ENCODE data around the gene KRTAP5-11. TPM values are rescaled to one million over a fixed set of nuclear protein-coding genes. Genes with fewer than 3 reads are reported as not detected.
"Not testable (repeated sequence)": the region's sequence is repeated elsewhere in the genome, so short reads cannot be mapped to it uniquely, and the experiment has no call there.

KRTAP5-11 gene
- total and polyA plus RNA-seq, 7 experiments from 2014 or later = not detected

GRCh38 chr11:71614366-71614917, 31.8 kb upstream of the KRTAP5-11 start:
- H3K9me3 Mint-ChIP-seq; H3K27me3 ChIP-seq (ENCODE audit: control insufficient read depth in 2 of 2, insufficient read depth in 2 of 2, low read length in 2 of 2); ATAC-seq; H3K4me3 ChIP-seq (ENCODE audit: low read length); CTCF ChIA-PET; H3K27ac ChIP-seq (ENCODE audit: low read depth, low read length); H3K27ac Mint-ChIP-seq; H3K4me1 ChIP-seq (ENCODE audit: control insufficient read depth in 2 of 2, insufficient read depth in 2 of 2, low read length in 2 of 2); H3K4me1 Mint-ChIP-seq; H3K36me3 ChIP-seq (ENCODE audit: control insufficient read depth in 2 of 3, insufficient read depth in 3 of 3, low read length in 3 of 3); H3K9me3 ChIP-seq (ENCODE audit: control insufficient read depth in 2 of 3, low read length in 3 of 3); POLR2A ChIA-PET; intact Hi-C loops (cut with micrococcal nuclease); DNase-seq; H3K4me3 Mint-ChIP-seq; H3K36me3 Mint-ChIP-seq: not testable (repeated sequence)
- H3K27me3 Mint-ChIP-seq = peaks cover 1 to 33% (median 25%) of the 10 kb centered on the region in 5 donors

DNA sequence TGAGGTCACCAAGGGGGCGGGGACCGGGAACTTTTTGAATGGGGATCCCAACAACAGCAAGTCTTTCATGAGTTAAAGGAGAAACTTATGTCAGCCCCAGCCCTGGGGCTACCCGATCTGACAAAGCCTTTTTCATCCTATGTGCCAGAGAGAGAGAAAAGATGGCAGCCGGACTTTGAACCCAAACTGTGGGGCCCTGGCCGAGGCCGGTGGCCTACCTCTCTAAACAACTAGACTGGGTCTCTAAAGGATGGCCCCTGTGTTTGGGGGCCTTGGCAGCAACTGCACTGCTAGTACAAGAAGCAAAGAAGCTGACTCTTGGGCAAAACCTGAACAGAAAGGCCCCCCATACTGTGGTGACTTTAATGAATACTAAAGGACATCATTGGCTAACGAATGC, 31.3 kb upstream of the KRTAP5-11 start:
- POLR2A ChIA-PET; H3K36me3 ChIP-seq (ENCODE audit: control insufficient read depth in 2 of 3, insufficient read depth in 3 of 3, low read length in 3 of 3); H3K27me3 ChIP-seq (ENCODE audit: control insufficient read depth in 2 of 2, insufficient read depth in 2 of 2, low read length in 2 of 2); H3K4me3 ChIP-seq (ENCODE audit: low read length); H3K36me3 Mint-ChIP-seq; H3K4me1 Mint-ChIP-seq; H3K9me3 Mint-ChIP-seq; H3K27ac Mint-ChIP-seq; intact Hi-C loops (cut with micrococcal nuclease); H3K27ac ChIP-seq (ENCODE audit: low read depth, low read length); CTCF ChIA-PET; ATAC-seq; H3K4me1 ChIP-seq (ENCODE audit: control insufficient read depth in 2 of 2, insufficient read depth in 2 of 2, low read length in 2 of 2); DNase-seq; H3K9me3 ChIP-seq (ENCODE audit: control insufficient read depth in 2 of 3, low read length in 3 of 3); H3K4me3 Mint-ChIP-seq: not testable (repeated sequence)
- H3K27me3 Mint-ChIP-seq = peaks cover 6 to 38% (median 30%) of the 10 kb centered on the region in 5 donors

DNA sequence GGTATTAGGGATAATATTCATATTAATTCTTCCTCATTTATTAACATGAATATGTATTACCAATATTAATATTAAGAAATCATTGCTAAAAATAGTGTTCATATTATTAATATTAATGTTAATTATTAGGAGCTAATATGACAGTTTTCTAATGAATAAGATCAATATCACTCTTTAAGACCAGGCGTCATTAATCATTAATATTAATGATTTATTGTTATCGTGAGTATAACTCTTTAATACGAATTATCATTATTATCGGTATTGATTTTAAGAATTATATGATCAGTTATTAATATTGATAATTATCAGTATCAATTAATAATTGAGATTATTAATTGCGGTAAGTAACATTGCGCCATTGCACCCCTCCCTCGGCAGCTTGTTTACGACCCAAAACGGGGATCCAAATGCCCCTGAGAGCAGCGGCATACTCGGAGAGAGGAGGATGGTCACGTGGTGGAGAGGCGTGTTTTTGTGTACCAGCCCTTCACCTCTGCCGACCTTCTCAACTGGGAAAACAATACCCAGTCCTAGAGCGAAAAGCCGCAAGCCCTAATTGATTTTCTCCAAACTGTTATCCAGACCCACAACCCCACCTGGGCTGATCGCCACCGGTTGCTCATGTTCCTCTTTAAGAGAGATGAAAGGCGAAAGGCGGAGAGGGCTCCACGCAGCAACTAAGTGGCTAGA, 28.7 kb upstream of the KRTAP5-11 start:
- intact Hi-C loops (cut with micrococcal nuclease); H3K27ac ChIP-seq (ENCODE audit: low read depth, low read length); H3K27me3 ChIP-seq (ENCODE audit: control insufficient read depth in 2 of 2, insufficient read depth in 2 of 2, low read length in 2 of 2); H3K4me1 ChIP-seq (ENCODE audit: control insufficient read depth in 2 of 2, insufficient read depth in 2 of 2, low read length in 2 of 2); H3K4me1 Mint-ChIP-seq; H3K36me3 ChIP-seq (ENCODE audit: control insufficient read depth in 2 of 3, insufficient read depth in 3 of 3, low read length in 3 of 3); CTCF ChIA-PET; H3K4me3 ChIP-seq (ENCODE audit: low read length); H3K27ac Mint-ChIP-seq; POLR2A ChIA-PET; H3K9me3 Mint-ChIP-seq; H3K9me3 ChIP-seq (ENCODE audit: control insufficient read depth in 2 of 3, low read length in 3 of 3); H3K36me3 Mint-ChIP-seq; H3K4me3 Mint-ChIP-seq; ATAC-seq; DNase-seq: not testable (repeated sequence)
- peaks cover 13 to 47% (median 29%) of the 10 kb centered on the region in 5 donors for H3K27me3 Mint-ChIP-seq

DNA sequence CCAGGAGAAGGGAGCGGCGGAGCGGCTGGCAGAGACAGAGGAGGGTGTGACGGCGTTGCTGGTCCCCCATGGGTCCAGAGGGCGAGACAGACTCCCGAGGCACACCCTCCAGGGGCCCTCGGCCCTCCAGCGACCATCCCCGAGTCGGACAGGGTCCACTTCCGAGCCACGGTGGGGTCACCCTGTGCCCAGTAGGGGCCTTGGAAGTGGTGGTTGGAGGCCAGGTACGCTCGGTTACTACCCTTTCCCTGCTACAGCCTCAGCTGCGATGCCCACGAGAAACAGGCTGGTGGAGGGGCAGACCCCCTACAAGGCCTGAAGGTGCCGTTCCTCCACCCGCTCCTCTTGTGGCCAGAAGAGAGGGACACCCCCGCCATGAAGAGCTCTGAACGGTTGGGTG, 25.6 kb upstream of the KRTAP5-11 start:
- H3K36me3 ChIP-seq (ENCODE audit: control insufficient read depth in 2 of 3, insufficient read depth in 3 of 3, low read length in 3 of 3); H3K4me1 Mint-ChIP-seq: not testable (repeated sequence)

DNA sequence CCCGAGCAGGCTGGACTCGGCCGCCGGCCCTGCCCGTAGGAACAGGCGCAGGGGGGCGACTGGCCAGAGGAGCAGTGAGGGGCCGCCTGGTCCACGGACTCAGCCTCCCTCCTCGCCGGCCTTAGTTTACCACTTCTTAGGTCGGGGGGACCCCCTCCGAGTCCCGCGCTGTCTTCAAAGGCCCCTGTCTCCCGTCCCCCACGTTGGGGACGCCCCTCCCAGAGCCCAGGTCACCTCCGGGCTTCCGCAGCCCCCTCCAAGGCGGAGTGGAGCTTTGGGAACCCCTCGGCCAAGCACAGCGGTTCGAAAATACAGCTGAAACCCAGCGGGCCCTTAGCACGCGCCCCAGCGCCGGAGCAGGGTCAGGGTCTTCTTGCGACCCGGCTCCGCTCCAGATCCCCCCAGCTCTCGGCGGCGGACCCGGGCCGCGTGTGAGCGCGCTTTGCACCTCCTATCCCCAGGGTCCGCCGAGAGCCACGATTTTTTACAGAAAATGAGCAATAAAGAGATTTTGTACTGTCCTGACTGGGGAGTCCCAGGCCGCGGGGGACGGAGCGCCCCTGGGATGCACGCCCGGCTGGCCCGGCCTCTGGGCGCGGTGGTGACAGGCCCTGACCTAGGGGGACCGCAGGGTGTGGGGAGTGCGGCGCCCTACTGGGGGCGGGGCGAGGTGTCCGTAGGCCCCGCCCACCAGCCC, 25.0 kb upstream of the KRTAP5-11 start:
- H3K36me3 ChIP-seq (ENCODE audit: control insufficient read depth in 2 of 3, insufficient read depth in 3 of 3, low read length in 3 of 3); H3K9me3 Mint-ChIP-seq; H3K4me1 ChIP-seq (ENCODE audit: control insufficient read depth in 2 of 2, insufficient read depth in 2 of 2, low read length in 2 of 2); H3K27me3 ChIP-seq (ENCODE audit: control insufficient read depth in 2 of 2, insufficient read depth in 2 of 2, low read length in 2 of 2); DNase-seq; H3K4me1 Mint-ChIP-seq; intact Hi-C loops (cut with micrococcal nuclease); H3K27ac Mint-ChIP-seq; H3K4me3 ChIP-seq (ENCODE audit: low read length); H3K36me3 Mint-ChIP-seq; H3K27ac ChIP-seq (ENCODE audit: low read depth, low read length); POLR2A ChIA-PET; CTCF ChIA-PET; ATAC-seq; H3K9me3 ChIP-seq (ENCODE audit: control insufficient read depth in 2 of 3, low read length in 3 of 3): not testable (repeated sequence)
- Mint-ChIP-seq H3K27me3 (peaks cover 16 to 55% (median 37%) of the 10 kb centered on the region in 5 donors), H3K4me3 (peak overlapping the region in 6 of 10 donors; percentile 34 to 73 (median 46))

More for the DNA sequence above, 25.6 kb upstream of the KRTAP5-11 start:
- H3K9me3 ChIP-seq (ENCODE audit: control insufficient read depth in 2 of 3, low read length in 3 of 3); intact Hi-C loops (cut with micrococcal nuclease); CTCF ChIA-PET; POLR2A ChIA-PET; H3K36me3 Mint-ChIP-seq; ATAC-seq; H3K27me3 ChIP-seq (ENCODE audit: control insufficient read depth in 2 of 2, insufficient read depth in 2 of 2, low read length in 2 of 2); H3K4me1 ChIP-seq (ENCODE audit: control insufficient read depth in 2 of 2, insufficient read depth in 2 of 2, low read length in 2 of 2); H3K4me3 ChIP-seq (ENCODE audit: low read length); H3K27ac ChIP-seq (ENCODE audit: low read depth, low read length); H3K9me3 Mint-ChIP-seq; DNase-seq; H3K27ac Mint-ChIP-seq: not testable (repeated sequence)
- Mint-ChIP-seq H3K27me3 (peaks cover 16 to 55% (median 37%) of the 10 kb centered on the region in 5 donors), H3K4me3 (peak overlapping the region in 1 of 10 donors; percentile 73)

- POLR2A ChIA-PET; CTCF ChIA-PET; H3K4me1 ChIP-seq (ENCODE audit: control insufficient read depth in 2 of 2, insufficient read depth in 2 of 2, low read length in 2 of 2): not testable (repeated sequence)
These were observed 24.3 kb upstream of the KRTAP5-11 start for GRCh38 chr11:71606853-71607519.

More at GRCh38 chr11:71606853-71607519, 24.3 kb upstream of the KRTAP5-11 start:
- H3K27me3 Mint-ChIP-seq = peaks cover 16 to 57% (median 39%) of the 10 kb centered on the region in 5 donors
- H3K36me3 ChIP-seq (ENCODE audit: control insufficient read depth in 2 of 3, insufficient read depth in 3 of 3, low read length in 3 of 3); H3K36me3 Mint-ChIP-seq; DNase-seq; H3K27ac ChIP-seq (ENCODE audit: low read depth, low read length); H3K4me1 Mint-ChIP-seq; H3K4me3 ChIP-seq (ENCODE audit: low read length); intact Hi-C loops (cut with micrococcal nuclease); H3K9me3 ChIP-seq (ENCODE audit: control insufficient read depth in 2 of 3, low read length in 3 of 3); ATAC-seq; H3K9me3 Mint-ChIP-seq; H3K27ac Mint-ChIP-seq; H3K27me3 ChIP-seq (ENCODE audit: control insufficient read depth in 2 of 2, insufficient read depth in 2 of 2, low read length in 2 of 2): not testable (repeated sequence)
- peak overlapping the region in 7 of 10 donors; percentile 43 to 73 (median 53) for H3K4me3 Mint-ChIP-seq

All from naive thymus-derived CD4-positive, alpha-beta T cell (primary cell).